RWPE2 (cell line): ENCODE results near the gene CDKN2D.
"Not testable (repeated sequence)": the region's sequence is repeated elsewhere in the genome, so short reads cannot be mapped to it uniquely, and the experiment has no call there.

Experiments used
- ATAC-seq: fragments of 200-7000 bp; cut with Tn5 transposase; 3 replicates; pipeline ENCODE4 v1.9.1; 2021; ENCODE audit warnings: low read depth
- DNase-seq: peaks from one replicate; pipeline ENCODE4 v3.0.0-alpha.2; 2020; ENCODE audit warnings: low spot score
- H3K27ac ChIP-seq: fragments of 450-650 bp; 2 replicates; pipeline ENCODE4 v1.5.1; 2017; ENCODE audit warnings: mild to moderate bottlenecking; ENCODE audit not compliant: poor library complexity, severe bottlenecking
- H3K27me3 ChIP-seq: fragments of 250-450 bp; sonication (Bioruptor Pico); 2 replicates; pipeline ENCODE4 v1.5.1; 2021; ENCODE audit warnings: mild to moderate bottlenecking, moderate library complexity; ENCODE audit not compliant: insufficient read depth, poor library complexity, severe bottlenecking
- H3K36me3 ChIP-seq: fragments of 250-450 bp; sonication (Bioruptor Pico); 2 replicates; pipeline ENCODE4 v1.5.1; 2020; ENCODE audit warnings: low read depth, mild to moderate bottlenecking, moderate library complexity
- H3K4me1 ChIP-seq: fragments of 250-450 bp; sonication (Bioruptor Pico); 2 replicates; pipeline ENCODE4 v1.5.1; 2021; ENCODE audit warnings: mild to moderate bottlenecking, moderate library complexity; ENCODE audit not compliant: insufficient read depth, poor library complexity, severe bottlenecking
- H3K4me3 ChIP-seq: fragments of 250-450 bp; sonication (Bioruptor Pico); 2 replicates; pipeline ENCODE4 v1.5.1; 2021; ENCODE audit warnings: mild to moderate bottlenecking, moderate library complexity; ENCODE audit not compliant: severe bottlenecking
- H3K9me3 ChIP-seq: fragments of 250-450 bp; sonication (Bioruptor Pico); 2 replicates; pipeline ENCODE4 v1.5.1; 2021; ENCODE audit warnings: mild to moderate bottlenecking, moderate library complexity; ENCODE audit not compliant: severe bottlenecking
- CTCF ChIP-seq: fragments of 450-650 bp; IDR thresholded peaks from one replicate; pipeline ENCODE4 v1.5.1; 2017; ENCODE audit warnings: mild to moderate bottlenecking, moderate library complexity; ENCODE audit not compliant: poor library complexity, severe bottlenecking

The CDKN2D gene

GRCh38 chr19:10535613-10536012 lies 33.2 kb downstream of the CDKN2D start:
- no peak for DNase-seq
- peak; percentile 85 for ATAC-seq
- TF ChIP-seq CTCF, result no peak
- Histone ChIP-seq H3K9me3 (no peaks in the 10 kb centered on the region), H3K4me3 (no peak overlapping the region), H3K27me3 (no peaks in the 10 kb centered on the region), H3K27ac (peak overlapping the region; percentile 61), H3K4me1 (peaks cover 17% of the 10 kb centered on the region), H3K36me3 (no peaks in the 10 kb centered on the region)

- Histone ChIP-seq H3K27ac (peak overlapping the region; percentile 61), H3K27me3 (no peaks in the 10 kb centered on the region), H3K9me3 (no peaks in the 10 kb centered on the region), H3K4me3 (no peak overlapping the region), H3K4me1 (peaks cover 17% of the 10 kb centered on the region), H3K36me3 (no peaks in the 10 kb centered on the region)
- TF ChIP-seq CTCF, result no peak
- no peak for DNase-seq
- peak; percentile 75 for ATAC-seq
These were observed 35.0 kb downstream of the CDKN2D start for GRCh38 chr19:10533646-10534386.

- H3K4me1 ChIP-seq, result peaks cover 17% of the 10 kb centered on the region
- no peak for TF ChIP-seq CTCF
- H3K27ac ChIP-seq, result no peak overlapping the region
- ATAC-seq (no peak), DNase-seq (no peak)
- H3K9me3 ChIP-seq, result no peaks in the 10 kb centered on the region
- no peaks in the 10 kb centered on the region for H3K27me3 ChIP-seq
- H3K4me3 ChIP-seq, result no peak overlapping the region
- no peaks in the 10 kb centered on the region for H3K36me3 ChIP-seq
These were observed 36.3 kb downstream of the CDKN2D start for GRCh38 chr19:10532457-10532856.

GRCh38 chr19:10526887-10527286 lies 41.9 kb downstream of the CDKN2D start:
- H3K4me3 ChIP-seq, H3K27me3 ChIP-seq, H3K27ac ChIP-seq, H3K9me3 ChIP-seq, ATAC-seq, H3K4me1 ChIP-seq, DNase-seq, H3K36me3 ChIP-seq: not testable (repeated sequence)

GRCh38 chr19:10525636-10526035 lies 43.1 kb downstream of the CDKN2D start:
- no peaks in the 10 kb centered on the region for H3K9me3 ChIP-seq
- ATAC-seq (no peak), DNase-seq (no peak)
- no peak for TF ChIP-seq CTCF
- H3K27me3 ChIP-seq, result no peaks in the 10 kb centered on the region
- H3K36me3 ChIP-seq, result no peaks in the 10 kb centered on the region
- no peak overlapping the region for H3K4me3 ChIP-seq
- H3K4me1 ChIP-seq, result peaks cover under 1% of the 10 kb centered on the region
- H3K27ac ChIP-seq, result no peak overlapping the region
